ENCODE measurements around the gene ADAMTSL5.

DNA sequence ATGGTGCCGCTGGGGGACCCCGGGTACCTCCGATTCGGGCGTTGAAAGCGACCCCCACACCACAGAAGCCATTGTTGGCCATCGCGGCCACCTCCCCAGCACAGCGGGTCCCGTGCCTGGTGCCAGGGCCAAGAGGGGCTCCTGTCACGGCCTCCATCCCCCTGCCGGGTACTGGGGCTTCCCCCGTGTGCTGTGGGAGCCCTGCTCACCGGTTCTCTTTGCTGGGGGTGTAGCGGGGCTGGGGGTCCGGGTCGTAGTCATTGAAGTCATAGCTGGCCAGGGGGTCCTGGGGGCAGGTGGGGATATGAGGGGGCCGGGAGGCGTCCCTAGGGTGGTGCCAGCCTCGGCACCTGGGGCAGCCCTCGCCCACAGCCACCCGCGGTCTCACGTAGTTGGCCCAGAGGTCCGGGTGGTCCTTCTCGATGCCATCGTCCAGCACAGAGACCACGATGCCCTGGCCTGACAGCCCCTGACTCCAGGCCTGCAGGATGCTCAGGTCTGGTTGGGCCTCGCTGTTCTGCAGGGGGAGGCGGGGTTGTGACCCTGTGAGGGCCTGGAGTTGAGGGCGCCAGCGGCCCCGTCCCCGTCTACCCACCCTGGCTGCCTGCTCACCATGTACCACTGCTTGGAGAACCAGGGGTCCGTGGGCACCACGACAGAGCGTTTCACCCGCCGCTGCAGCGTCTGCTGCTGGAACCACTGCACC is 25.1 kb downstream of the ADAMTSL5 start:
- TF ChIP-seq, protein P1, sequence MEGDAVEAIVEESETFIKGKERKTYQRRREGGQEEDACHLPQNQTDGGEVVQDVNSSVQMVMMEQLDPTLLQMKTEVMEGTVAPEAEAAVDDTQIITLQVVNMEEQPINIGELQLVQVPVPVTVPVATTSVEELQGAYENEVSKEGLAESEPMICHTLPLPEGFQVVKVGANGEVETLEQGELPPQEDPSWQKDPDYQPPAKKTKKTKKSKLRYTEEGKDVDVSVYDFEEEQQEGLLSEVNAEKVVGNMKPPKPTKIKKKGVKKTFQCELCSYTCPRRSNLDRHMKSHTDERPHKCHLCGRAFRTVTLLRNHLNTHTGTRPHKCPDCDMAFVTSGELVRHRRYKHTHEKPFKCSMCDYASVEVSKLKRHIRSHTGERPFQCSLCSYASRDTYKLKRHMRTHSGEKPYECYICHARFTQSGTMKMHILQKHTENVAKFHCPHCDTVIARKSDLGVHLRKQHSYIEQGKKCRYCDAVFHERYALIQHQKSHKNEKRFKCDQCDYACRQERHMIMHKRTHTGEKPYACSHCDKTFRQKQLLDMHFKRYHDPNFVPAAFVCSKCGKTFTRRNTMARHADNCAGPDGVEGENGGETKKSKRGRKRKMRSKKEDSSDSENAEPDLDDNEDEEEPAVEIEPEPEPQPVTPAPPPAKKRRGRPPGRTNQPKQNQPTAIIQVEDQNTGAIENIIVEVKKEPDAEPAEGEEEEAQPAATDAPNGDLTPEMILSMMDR (IDR thresholded peaks at IDR 0.05; ENCODE audit: insufficient read depth, low read length, poor library complexity, severe bottlenecking): no peak
- no peak for TF ChIP-seq EZH2phosphoT487 (conservative IDR thresholded peaks at IDR 0.05; ENCODE audit: low read length)

Data from SU-DHL-6 (cell line).